Activated CD4-positive, alpha-beta T cell treated with anti-CD3 and anti-CD28 coated beads, Interleukin-2, Interleukin-4, amounts not matched to agents 100 ng/mL and 50 ng/mL, durations not matched to agents 16 hours and 8 hours (primary cell): ENCODE data around the gene DDX4.

ENCODE experiments used
- DNase-seq: peaks from one replicate; pipeline ENCODE4 v3.0.0-alpha.2; 2020; ENCODE audit warnings: low spot score

Gene DDX4

GRCh38 chr5:55821731-55822512 lies 84.1 kb downstream of the DDX4 start:
- no peak for DNase-seq

DNA sequence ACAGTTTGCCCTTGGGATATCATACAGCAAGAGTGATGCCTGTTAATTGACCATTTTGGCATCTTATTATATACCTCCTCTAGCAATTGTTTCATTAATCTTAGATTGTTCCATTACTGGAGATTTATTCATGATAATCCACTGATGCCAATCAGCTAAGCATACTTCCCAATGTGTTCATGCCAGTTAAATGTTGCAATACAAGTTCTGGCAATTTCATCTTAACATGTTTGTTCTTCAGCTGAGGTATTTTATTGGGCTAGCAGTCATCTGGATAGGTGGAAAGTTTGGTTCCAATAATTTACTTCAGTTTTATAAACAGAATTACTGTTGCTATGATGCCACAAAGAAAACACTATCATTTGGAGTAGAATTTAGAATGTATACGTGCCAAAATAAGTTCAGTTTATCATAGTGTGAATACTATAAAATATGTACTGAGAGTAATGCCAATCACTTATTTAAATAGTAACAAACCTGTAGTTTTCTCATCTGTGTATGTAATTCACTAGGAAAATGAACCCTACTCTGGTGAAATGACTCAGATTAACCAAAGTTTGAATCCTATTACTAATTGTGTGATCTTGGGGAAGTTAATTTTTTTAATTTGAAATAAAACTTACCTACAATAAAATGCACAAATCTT lies 85.4 kb downstream of the DDX4 start:
- DNase-seq, result peak; percentile 6

GRCh38 chr5:55829956-55830355 lies 92.1 kb downstream of the DDX4 start:
- peak; percentile 19 for DNase-seq

GRCh38 chr5:55832446-55832845 lies 94.6 kb downstream of the DDX4 start:
- DNase-seq, result no peak

DNA sequence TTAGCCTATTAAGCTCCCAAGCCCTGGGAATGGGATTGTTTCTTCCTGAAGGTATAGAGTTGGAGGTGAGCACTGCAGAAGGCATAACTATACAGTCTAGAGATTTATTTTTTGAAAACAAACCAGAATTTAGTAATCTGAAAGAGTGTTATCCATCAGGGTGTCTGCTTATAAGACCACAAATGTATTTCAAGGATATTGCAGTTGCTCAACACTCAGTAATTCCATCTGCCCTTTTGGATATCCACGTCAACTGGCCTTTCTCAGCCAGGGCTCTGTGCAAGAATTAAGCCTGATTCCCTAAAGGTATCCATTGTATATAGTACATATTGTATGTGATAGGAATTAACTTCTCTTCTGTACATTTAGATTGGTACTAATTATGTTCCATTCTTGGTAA lies 98.3 kb downstream of the DDX4 start:
- DNase-seq, result no peak

GRCh38 chr5:55841976-55842375 lies 104.1 kb downstream of the DDX4 start:
- DNase-seq, result no peak

- no peak for DNase-seq
Measured at GRCh38 chr5:55847837-55848236, 110.0 kb downstream of the DDX4 start.

GRCh38 chr5:55848783-55849182 lies 110.9 kb downstream of the DDX4 start:
- no peak for DNase-seq

DNA sequence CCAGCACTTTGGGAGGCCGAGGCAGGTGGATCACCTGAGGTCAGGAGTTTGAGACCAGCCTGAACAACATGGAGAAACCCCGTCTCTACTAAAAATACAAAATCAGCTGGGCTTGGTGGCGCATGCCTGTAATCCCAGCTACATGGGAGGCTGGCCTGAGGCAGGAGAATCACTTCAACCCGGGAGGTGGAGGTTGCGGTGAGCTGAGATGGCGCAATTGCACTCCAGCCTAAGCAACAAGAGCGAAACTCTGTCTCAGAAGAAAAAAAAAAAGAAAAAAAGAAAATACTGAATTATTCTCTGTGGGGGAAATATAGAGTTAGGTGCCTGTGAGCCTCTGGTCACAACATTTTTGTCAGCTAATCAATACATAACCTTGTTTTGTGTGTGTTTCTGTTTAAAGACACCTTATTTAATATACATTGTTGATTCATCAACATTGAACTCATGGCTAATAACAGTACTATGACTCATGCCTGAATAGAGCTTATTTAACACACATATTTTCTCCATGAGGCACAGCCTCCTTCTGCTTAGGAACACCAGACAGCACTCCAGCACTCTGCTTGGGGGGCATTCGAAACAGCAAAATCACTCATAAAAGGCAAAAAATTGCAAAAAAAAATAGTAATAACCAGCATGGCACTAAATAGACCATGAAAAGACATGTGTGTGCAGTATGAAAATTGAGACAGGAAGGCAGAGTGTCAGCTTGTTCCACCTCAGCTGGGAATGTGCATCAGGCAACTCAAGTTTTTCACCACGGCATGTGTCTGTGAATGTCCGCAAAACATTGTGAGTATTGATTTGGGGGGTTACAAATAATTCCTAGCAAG lies 113.2 kb downstream of the DDX4 start, which contains the start of gene IL31RA:
TSS of gene IL31RA (plus strand) at position 519 of the 836 bp plus-strand sequence. CDS start at position 733, 214 bp downstream.
- DNase-seq, result peak; percentile 42

- DNase-seq, result no peak
Measured at GRCh38 chr5:55851675-55851979, 113.8 kb downstream of the DDX4 start.

DNA sequence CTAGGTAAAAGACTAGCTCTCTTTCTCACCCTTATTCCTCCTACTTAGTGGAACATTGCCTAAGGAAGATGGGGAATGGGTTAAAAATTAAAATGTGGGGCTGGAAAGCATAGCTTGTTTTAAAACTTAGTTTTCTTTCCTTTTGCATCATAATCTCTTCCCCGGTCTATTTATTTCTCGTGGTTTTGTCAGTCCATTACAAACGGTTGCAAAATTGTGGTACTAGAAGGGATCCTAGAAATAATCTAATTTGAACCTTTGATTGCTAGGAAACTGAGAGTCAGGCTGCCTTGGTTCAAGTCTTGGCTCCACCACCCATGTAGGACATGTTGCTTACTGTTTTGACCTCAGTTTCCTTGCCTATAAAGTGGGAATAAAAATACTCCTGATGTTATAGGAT lies 114.6 kb downstream of the DDX4 start:
- no peak for DNase-seq

GRCh38 chr5:55853041-55853670 lies 115.3 kb downstream of the DDX4 start:
- no peak for DNase-seq

GRCh38 chr5:55853818-55854217 lies 116.0 kb downstream of the DDX4 start:
- DNase-seq, result no peak

DNA sequence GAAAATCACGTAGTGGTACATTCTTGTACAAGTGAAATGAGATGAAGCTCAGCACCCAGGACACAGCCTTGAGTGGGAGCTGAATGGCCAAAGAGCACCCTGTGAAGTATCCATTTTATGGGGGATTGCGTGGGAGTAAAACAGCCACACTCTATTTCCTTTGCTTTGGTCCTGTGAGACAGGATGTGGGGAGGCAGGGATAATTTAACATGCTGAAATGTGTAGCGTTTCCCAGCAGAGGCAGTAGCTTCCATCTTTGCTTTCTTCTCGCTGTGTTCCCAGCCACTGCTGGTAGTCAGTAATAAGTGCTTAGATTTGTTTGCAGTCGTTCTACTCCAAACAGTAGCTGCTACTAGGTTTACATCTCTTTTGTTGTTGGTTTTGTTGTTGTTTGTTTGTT lies 117.6 kb downstream of the DDX4 start:
- DNase-seq, result peak; percentile 18

DNA sequence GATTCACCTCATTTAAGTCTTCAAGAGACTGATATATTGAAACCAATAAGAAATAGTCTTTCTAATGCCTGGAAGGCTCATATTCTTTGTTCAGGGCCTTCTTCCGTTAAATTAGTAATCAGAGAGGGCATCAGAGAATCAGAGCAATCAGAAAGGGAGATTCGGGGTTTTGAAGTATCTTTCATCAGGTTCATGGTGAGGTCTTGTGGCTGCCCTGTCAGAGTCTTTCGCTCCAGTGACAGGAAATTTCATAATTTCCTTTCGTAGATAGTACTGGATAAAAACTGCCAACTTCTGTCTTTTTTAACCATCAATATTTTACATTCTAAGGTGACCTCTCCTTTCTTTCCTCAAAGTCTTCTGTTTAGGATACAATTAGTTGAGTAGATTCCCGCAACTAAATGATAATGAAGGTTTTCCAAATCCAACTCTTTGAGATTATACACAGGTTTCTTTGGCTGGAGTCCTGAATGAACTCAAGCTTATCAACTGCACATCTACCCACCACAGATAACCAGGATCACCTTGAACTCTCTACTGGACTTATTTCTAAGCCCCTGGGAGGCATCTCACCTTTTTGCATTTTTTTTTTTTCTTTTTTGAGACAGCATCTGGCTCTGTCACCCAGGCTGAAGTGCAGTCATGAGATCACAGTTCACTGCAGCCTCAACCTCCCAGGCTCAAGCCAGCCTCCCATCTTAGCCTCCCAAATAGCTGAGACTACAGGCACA lies 118.8 kb downstream of the DDX4 start:
- peak; percentile 63 for DNase-seq

GRCh38 chr5:55857247-55857640 lies 119.4 kb downstream of the DDX4 start:
- no peak for DNase-seq

DNA sequence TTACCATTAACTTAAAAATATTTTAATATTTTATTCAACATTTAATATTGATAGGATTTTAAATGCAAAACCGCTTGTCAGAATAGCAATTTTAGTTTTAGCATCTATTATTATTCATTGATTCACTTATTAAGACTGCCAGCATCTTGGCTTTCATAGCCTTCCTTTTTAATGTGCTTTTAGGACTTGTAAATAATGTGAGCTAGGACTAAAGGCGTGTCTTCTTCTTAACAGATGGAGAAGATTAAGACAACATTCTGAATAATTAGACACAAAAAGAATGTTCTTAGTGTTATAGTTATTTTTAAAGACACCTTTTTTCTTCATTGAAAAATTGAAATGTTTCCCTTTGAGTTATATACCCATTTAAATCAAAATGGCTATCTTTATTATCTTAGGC lies 120.2 kb downstream of the DDX4 start:
- DNase-seq, result no peak

DNA sequence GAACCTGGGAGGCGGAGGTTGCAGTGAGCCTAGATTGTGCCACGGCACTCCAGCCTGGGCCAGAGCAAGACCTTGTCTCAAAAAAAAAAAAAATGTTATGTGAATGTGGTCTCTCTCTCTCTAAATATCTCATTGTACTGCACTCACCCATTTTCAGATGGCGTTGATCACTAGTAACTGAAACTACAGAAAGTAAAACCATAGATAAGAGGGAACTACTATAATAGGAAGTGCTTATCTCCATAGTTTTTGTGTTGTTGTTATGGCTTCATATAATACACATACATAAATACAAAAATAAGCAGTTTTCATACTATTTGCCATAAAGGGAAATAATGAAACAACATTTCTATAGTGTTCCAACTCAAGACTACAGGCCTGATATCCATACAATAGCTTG lies 122.4 kb downstream of the DDX4 start:
- no peak for DNase-seq

DNA sequence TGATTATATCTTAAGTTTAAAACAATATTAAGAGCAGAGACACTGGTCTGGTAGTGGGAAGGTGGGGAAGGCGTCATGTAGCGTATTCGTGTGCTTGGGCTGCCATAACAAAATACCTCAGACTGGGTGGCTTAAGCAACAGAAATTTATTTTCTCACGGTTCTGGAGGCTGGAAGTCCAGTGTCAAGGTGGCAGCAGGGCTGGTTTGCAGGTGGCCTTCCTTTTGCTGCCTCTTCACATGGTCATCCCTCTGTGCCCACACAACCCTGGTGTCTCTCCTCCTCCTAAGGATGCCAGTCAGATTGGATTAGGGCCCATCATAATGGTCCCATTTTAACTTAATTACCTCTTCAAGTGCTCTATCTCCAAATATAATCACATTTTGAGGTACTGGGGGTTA lies 122.8 kb downstream of the DDX4 start:
- no peak for DNase-seq

DNA sequence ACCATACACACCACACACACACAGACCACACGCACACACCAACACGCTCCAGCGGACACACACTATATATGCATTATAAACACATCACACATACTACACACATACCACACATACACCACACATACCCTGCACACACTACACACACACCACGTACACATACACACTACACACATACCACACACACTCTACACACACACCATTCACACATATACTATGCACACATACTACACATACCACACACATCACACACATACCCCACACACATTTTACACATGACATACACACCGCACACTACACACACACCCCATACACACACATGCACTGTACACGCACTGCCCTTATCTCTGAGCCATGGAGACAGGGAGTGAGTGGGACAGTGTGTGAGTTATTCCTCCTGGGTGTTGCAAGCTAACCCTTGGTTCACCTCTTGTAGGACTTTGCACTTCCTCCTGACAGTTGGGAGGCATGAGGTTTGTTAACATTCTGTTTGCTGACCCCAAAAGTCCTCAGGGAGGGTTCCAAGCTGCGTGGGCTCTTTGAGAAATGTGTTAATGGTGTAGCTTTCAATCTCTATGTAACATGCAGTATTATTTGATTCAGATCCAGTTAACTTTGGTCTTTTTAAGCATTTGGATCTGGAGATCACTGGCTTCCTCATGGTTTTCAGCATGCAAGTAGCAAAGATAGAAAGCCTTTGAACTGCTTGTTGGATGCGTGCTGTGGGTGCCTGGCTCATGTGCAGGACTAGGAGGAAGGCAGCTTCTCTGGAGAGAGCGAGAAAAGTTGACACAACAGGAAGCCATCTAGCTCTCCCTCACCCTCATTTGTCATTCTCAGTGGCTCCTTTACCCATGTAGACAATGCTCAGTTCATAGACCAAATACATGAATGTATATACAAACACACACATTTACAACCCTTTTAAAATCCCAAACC lies 127.0 kb downstream of the DDX4 start:
- DNase-seq, result no peak

DNA sequence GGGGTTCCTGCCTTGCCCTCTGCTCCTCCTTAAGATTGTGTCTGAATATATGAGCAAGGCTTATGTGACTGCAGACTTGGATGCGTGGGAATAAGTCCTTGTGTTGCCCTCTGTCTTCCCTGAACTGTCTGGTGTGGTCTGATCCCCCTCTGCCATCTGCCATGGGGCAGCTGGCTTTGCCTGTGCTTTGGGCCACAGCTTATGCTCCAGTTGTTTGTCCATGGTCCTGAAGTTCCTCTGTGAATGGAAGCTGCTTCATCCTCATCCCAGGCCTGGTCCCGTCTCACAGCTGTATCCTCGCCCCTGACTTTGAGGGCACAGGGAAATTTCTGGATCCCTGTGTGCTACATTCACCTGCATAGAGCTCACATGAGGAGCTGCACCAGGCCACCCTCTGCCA lies 128.0 kb downstream of the DDX4 start:
- DNase-seq, result no peak
